GM12878 (cell line): ENCODE results near the gene LRRC74B. TPM values are rescaled to one million over a fixed set of nuclear protein-coding genes. Genes with fewer than 3 reads are reported as not detected.

Experiments used
- ATAC-seq: fragments of 200-7000 bp; cut with Tn5 transposase; 3 replicates; pipeline ENCODE4 v1.9.1; 2020; ENCODE audit warnings: mild to moderate bottlenecking, moderate library complexity
- BruUV-seq: library from RNA; stranded (reverse); fragments of 400-500 nt; replicated peaks from 2 replicates; lab custom pipeline; 2021; lab: Mats Ljungman, UMichigan
- CTCF ChIA-PET: fragments of 300-600 bp; sonication (Branson Sonifier 250); formaldehyde crosslinking; extraction: SDS; loops from one replicate; lab custom pipeline; 2021; ENCODE audit warnings: inconsistent platforms; lab: Yijun Ruan, JAX
- POLR2A ChIA-PET: fragments of 350-600 bp; formaldehyde crosslinking; extraction: SDS; loops from one replicate; lab custom pipeline; 2021; ENCODE audit warnings: inconsistent platforms; lab: Charles Lee
- RAD21 ChIA-PET: fragments of 300-600 bp; sonication (Branson Sonifier 250); formaldehyde crosslinking; loops from one replicate; lab custom pipeline; 2023; ENCODE audit warnings: antibody characterized with exemption; ENCODE audit not compliant: unreplicated experiment; lab: Charles Lee
- SMC1A ChIA-PET: fragments of 300-600 bp; sonication (Branson Sonifier 250); formaldehyde crosslinking; loops from one replicate; lab custom pipeline; 2023; ENCODE audit not compliant: unreplicated experiment, uncharacterized antibody; lab: Charles Lee
- DNase-seq: peaks from one replicate; pipeline ENCODE4 v3.0.0-alpha.2; 2011; ENCODE audit warnings: low read depth, low spot score
- FAIRE-seq: peaks from 3 replicates; lab custom pipeline; 2011; peaks lifted over from hg19 to GRCh38; lab: Jason Lieb, UNC
- H2AFZ ChIP-seq: 2 replicates; pipeline ENCODE4 v1.6.0; 2011; ENCODE audit warnings: low read depth, low read length, control low read depth; ENCODE audit not compliant: control insufficient read depth
- H3K27ac ChIP-seq: 2 replicates; pipeline ENCODE4 v1.5.1; 2011; ENCODE audit warnings: control low read depth; ENCODE audit not compliant: control insufficient read depth, insufficient read depth
- H3K27me3 ChIP-seq, 2 experiments: replicated peaks in 1 of 2; 2 replicates each; pipeline versions ENCODE4 v1.6.0 to v1.6.1; 2011; ENCODE audit warnings: low read length in 1 of 2; ENCODE audit not compliant: control insufficient read depth in 2 of 2, insufficient read depth in 2 of 2
- H3K36me3 ChIP-seq, 2 experiments: 2 replicates each; pipeline ENCODE4 v1.5.1; 2011; ENCODE audit warnings: low read length in 1 of 2; ENCODE audit not compliant: control insufficient read depth in 2 of 2, insufficient read depth in 2 of 2
- H3K4me1 ChIP-seq: 2 replicates; pipeline ENCODE4 v1.6.1; 2011; ENCODE audit warnings: mild to moderate bottlenecking, low read length, moderate library complexity, mixed read lengths; ENCODE audit not compliant: control insufficient read depth, insufficient read depth
- H3K4me2 ChIP-seq: 2 replicates; pipeline ENCODE4 v1.6.0; 2011; ENCODE audit warnings: control low read depth; ENCODE audit not compliant: control insufficient read depth, insufficient read depth
- H3K4me3 ChIP-seq: fragments of 200-600 bp; sonication (generic); 2 replicates; pipeline ENCODE4 v1.5.1; 2016
- H3K79me2 ChIP-seq: 2 replicates; pipeline ENCODE4 v1.6.0; 2011; ENCODE audit warnings: low read length; ENCODE audit not compliant: control insufficient read depth, insufficient read depth
- H3K9ac ChIP-seq: 2 replicates; pipeline ENCODE4 v1.8.0; 2011; ENCODE audit warnings: low read length, control low read depth, mixed read lengths; ENCODE audit not compliant: control insufficient read depth, insufficient read depth
- H3K9me3 ChIP-seq: replicated peaks from 3 replicates; pipeline ENCODE4 v1.5.1; 2011; ENCODE audit warnings: mild to moderate bottlenecking, low read length; ENCODE audit not compliant: control insufficient read depth, insufficient read depth
- H4K20me1 ChIP-seq: 2 replicates; pipeline ENCODE4 v1.6.0; 2011; ENCODE audit not compliant: control insufficient read depth, insufficient read depth
- EP300 ChIP-seq, 2 experiments: fragments of 150-350 bp in 1 of 2; IDR thresholded peaks; 2 replicates each; pipeline ENCODE4 v1.6.1; 2011 to 2012; ENCODE audit warnings: low read depth in 2 of 2, low read length in 2 of 2, borderline replicate concordance in 1 of 2, improper control_type of control experiment in 1 of 2, inconsistent platforms in 1 of 2; ENCODE audit not compliant: control insufficient read depth in 1 of 2
- STAT3 ChIP-seq: IDR thresholded peaks from 2 replicates; pipeline ENCODE4 v1.6.1; 2011; ENCODE audit warnings: low read depth, low read length, improper control_type of control experiment
- TARDBP ChIP-seq: IDR thresholded peaks from 2 replicates; pipeline ENCODE4 v1.6.1; 2016; ENCODE audit warnings: borderline replicate concordance
- USF1 ChIP-seq: IDR thresholded peaks from 2 replicates; pipeline ENCODE4 v1.6.1; 2011; ENCODE audit warnings: borderline replicate concordance, low read depth, mild to moderate bottlenecking, moderate library complexity, mixed read lengths, low read length; ENCODE audit not compliant: insufficient read depth; ENCODE audit errors: extremely low read length
- WGBS: methylation state at CpG from one replicate; pipeline ENCODE4 v1.1.6; 2016; ENCODE audit warnings: low lambda C conversion rate; ENCODE audit not compliant: insufficient replicate concordance, insufficient coverage; ENCODE audit errors: missing lambda C conversion rate; 5-methylcytosine and 5-hydroxymethylcytosine counted together
- in situ Hi-C: fragments of 300-500 bp; cut with MboI; formaldehyde crosslinking; loops from 9 replicates; pipeline ENCODE4 v1.14.3; 2018; ENCODE audit warnings: mixed read lengths
- intact Hi-C: fragments of 100-400 bp; cut with micrococcal nuclease; formaldehyde crosslinking; loops from one replicate; pipeline ENCODE4 v1.14.2; 2022; ENCODE audit not compliant: unreplicated experiment
- polyA plus RNA-seq, 11 experiments: library from polyadenylated mRNA; depleted of rRNA in 4 of 11; unstranded in 6 of 11; stranded (reverse) in 5 of 11; fragments of >200 nt; fragmentation: Nextera tagmentation in 4 of 11; fragmentation: Illumina TruSeq in 1 of 11; extraction: Ambion mirVana in 4 of 11; extraction: Trizol in 1 of 11; gene quantifications; 1 replicate in 1 of 11; 2 replicates in 10 of 11; pipeline versions ENCODE4 v1.2.1 to v1.2.3, GENCODE V29; 2011 to 2016; ENCODE audit warnings: inconsistent platforms in 2 of 11, missing spikeins in 2 of 11, low read depth in 1 of 11
- total RNA-seq, 4 experiments: library from RNA; depleted of rRNA in 3 of 4; stranded (reverse); fragments of >200 nt in 3 of 4; fragmentation: Illumina TruSeq in 1 of 4; extraction: Trizol in 1 of 4; gene quantifications; 2 replicates each; pipeline versions ENCODE4 v1.2.1 to v1.2.3, GENCODE V29; 2013 to 2021

Gene LRRC74B
- total and polyA plus RNA-seq, 10 of the 15 experiments (the other 5 are each of a cell fraction or from before 2014, with no cell fraction given) = not detected

- CTCF ChIA-PET = no interaction called here
- H2AFZ ChIP-seq = no peak overlapping the region
- no peak overlapping the region for H3K4me2 ChIP-seq
- no peak for TF ChIP-seq STAT3
- TF ChIP-seq, all 136 proteins: peak for 0
- no TSS peak for BruUV-seq
- H3K4me1 ChIP-seq = peaks cover 17% of the 10 kb centered on the region
- H3K4me3 ChIP-seq = no peak overlapping the region
- no peak for DNase-seq
- in situ Hi-C loops = no loop called here
- H3K36me3 ChIP-seq = no peaks in the 10 kb centered on the region
- H3K27ac ChIP-seq = no peak overlapping the region
- intact Hi-C loops = no loop called here
- RAD21 ChIA-PET = no interaction called here
- no peak overlapping the region for H3K9ac ChIP-seq
- H3K9me3 ChIP-seq = no peaks in the 10 kb centered on the region
- H3K79me2 ChIP-seq = no peaks in the 10 kb centered on the region
- 18% methylated on average over 8 of the region's 8 CpGs for whole genome bisulfite sequencing
- H3K27me3 ChIP-seq = no peaks in the 10 kb centered on the region; a peak in 2 of 4 replicates
- POLR2A ChIA-PET = no interaction called here
- ATAC-seq = no peak
- H4K20me1 ChIP-seq = no peaks in the 10 kb centered on the region
- SMC1A ChIA-PET = no interaction called here
- no peak for FAIRE-seq
Observed at GRCh38 chr22:21052715-21053459, 7.1 kb downstream of the LRRC74B start.

GRCh38 chr22:21054046-21054713 is 8.4 kb downstream of the LRRC74B start:
- Histone ChIP-seq H3K9me3 (no peaks in the 10 kb centered on the region), H3K4me2 (no peak overlapping the region), H2AFZ (no peak overlapping the region), H3K9ac (no peak overlapping the region), H3K79me2 (no peaks in the 10 kb centered on the region), H3K27ac (no peak overlapping the region), H3K4me3 (no peak overlapping the region), H3K4me1 (peaks cover 17% of the 10 kb centered on the region), H3K27me3 (no peaks in the 10 kb centered on the region; a peak in 2 of 4 replicates), H3K36me3 (no peaks in the 10 kb centered on the region), H4K20me1 (no peaks in the 10 kb centered on the region)
- RAD21 ChIA-PET = no interaction called here
- CTCF ChIA-PET = no interaction called here
- no peak for FAIRE-seq
- 66% methylated on average over 14 of the region's 15 CpGs for WGBS
- intact Hi-C loops (no loop called here), in situ Hi-C loops (no loop called here)
- POLR2A ChIA-PET = no interaction called here
- no peak for DNase-seq
- TF ChIP-seq TARDBP (no peak), EP300 (IDR thresholded peaks at IDR 0.05; ENCODE audit: borderline replicate concordance in 1 of 2, control insufficient read depth in 1 of 2, low read depth in 2 of 2, low read length in 2 of 2) (no peak), USF1 (no peak)
- no peak for ATAC-seq
- SMC1A ChIA-PET = no interaction called here
- BruUV-seq = no TSS peak
